GM08714 (cell line): ENCODE measurements around the gene CCDC192.

ENCODE experiments used
- H3K4me3 ChIP-seq: fragments of 200-500 bp; sonication (Bioruptor generic); 2 replicates; pipeline ENCODE4 v1.5.1; 2014; ENCODE audit warnings: mild to moderate bottlenecking, low read length, inconsistent platforms
- ZNF274 ChIP-seq: IDR thresholded peaks from 2 replicates; pipeline ENCODE4 v1.6.1; 2012; ENCODE audit warnings: mild to moderate bottlenecking, low read depth, low read length

The CCDC192 gene

DNA sequence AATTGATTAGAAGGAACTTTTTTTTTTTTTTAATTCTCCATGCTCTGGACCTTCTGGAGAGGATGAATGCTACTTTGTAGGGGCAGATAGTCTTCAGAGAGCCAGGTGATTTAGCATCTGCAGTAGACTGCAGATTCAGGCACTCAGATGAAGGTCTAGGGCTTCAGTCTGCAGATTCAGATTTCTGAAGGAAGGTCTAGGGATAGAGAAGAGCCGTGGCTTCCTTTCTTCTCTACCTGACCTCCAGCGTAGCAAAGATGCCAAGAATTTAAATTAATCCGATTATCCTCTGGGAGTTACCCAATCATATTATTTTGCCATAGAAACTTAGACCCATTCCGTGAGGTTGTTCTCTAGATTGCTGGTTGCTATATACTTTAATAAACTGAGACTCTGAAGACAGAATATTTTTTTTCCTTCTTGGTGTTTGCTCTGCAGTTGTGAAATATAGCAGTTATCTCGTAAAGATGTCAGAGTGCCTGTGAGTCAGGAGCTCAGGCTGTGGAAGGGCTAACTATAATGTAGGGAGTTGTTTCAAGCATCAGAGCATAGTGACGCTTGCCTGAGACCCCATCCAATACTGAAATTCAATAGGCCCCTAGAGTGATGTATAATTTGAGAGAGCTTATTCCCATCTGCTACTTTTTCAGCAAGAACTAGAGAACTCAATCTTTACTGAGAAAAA, 247.7 kb downstream of the CCDC192 start:
- H3K4me3 ChIP-seq = no peak overlapping the region
- TF ChIP-seq ZNF274 = no peak

DNA sequence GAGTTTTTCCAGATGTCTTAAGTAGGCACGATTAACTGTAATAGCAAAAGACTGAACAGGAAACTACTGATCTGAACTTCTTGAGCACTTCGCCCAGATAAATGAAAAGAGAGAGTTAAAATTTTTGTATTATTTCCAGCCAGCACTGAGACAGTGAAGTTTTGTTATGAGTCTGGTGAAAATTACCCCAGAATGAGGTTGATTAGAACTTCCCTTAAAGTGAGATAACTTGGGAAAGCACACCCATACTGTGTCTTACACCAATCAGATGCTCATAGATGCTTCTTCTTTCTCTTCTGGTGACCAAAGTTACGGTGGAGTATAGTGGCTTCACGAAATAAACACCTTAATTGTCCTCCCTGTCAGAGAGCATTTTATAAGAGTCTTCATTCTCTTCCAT, 248.6 kb downstream of the CCDC192 start:
- no peak for TF ChIP-seq ZNF274
- H3K4me3 ChIP-seq = no peak overlapping the region

DNA sequence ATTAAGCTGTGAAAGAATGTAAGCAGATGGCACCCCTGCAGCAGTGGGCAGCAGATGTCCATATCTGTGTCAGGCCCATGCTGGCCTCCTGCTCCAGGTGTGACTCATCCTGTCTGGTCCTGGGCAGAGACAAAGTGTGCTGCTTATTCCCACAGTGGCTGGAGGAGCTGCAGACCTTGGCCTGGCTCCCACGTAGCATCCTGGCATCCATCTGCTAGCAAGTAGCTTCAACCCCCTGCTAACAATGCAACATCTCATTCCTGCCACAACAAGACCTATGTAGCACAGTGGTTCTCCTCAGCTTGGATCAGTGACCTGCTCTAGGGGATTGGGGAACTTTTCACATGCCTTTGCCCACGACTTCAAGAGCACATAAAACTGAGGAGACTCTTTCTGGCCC, 254.0 kb downstream of the CCDC192 start:
- no peak overlapping the region for H3K4me3 ChIP-seq
- no peak for TF ChIP-seq ZNF274

DNA sequence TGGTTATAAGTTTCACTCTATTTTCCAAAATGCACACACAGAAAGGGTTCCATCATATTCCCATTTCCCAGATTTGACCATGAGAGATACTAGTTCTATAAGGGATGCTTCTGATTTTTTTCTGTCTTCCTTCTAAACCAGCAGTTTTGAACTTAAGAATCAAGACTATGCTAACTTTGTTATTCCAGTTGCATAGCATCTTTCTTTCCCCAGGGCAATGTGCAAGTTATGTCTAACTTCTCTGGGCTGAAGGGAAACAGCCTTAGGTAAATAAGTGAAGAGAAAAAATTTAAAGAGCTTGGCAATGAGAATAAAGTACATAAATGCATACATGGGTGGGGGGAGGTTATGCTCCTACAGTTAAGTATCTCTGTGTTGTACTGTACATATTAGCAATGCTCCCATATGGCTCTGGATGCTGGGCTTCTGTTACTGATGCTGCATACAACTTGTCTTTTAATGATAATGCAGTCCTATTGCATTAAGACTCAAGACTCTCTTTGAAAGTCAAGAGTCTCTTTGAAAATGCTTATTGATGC, 254.6 kb downstream of the CCDC192 start:
- no peak overlapping the region for H3K4me3 ChIP-seq
- no peak for TF ChIP-seq ZNF274

DNA sequence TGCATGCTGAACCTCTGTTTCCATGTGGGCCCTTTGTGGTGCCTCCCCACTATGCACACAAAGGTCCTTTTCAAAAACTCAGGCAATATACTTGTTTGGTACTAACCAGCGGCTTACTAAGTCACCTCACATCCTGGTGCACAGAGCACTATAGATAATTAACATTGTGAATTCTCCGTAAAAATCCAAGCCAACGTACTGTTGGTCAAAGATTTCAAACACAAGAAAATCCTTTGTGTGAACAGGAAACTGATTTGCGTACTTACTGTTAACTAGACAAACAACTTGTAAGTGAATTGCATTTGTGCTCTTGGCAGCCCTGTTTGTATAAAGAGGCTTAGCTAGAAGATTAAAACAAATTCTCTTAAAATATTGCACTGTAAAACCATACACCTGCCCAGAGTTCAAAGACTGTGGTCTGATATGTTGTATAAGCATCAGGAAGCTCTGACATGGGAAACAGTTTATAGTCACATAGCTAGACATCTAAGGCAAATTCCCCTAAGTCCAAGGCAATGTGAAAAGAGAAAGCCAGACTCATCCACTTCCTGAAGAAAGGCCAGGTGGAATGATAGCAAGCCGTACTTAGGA, 255.3 kb downstream of the CCDC192 start:
- TF ChIP-seq ZNF274 = no peak
- H3K4me3 ChIP-seq = no peak overlapping the region

DNA sequence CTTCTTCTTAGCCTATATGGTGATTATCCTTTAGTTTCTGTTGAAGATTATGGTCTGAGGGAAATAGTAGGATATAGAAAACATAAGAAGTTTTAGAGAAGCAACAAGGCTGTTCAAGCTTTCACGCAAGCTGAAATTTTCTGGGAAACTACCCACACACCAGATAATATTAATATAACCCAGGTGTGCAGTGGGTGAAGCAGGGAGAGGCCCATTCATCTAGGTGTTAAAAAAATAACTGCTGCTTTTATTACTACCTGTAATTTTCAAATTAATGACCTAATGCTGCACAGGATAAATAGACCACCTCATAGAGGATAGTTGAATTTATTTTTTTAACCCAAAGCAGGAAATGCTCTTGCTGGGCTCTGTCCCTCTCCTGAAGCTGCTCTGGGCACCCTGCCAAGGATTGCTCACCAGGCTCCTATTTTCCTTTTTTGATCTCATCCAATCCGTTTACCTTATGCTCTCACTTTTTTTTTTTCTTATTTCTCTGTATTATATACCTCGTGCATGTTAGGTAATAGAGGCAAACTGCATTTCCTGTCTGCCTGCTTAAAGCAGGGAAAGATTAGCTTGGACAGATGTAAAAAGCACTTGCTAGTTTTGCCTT, 256.1 kb downstream of the CCDC192 start:
- TF ChIP-seq ZNF274 = no peak

DNA sequence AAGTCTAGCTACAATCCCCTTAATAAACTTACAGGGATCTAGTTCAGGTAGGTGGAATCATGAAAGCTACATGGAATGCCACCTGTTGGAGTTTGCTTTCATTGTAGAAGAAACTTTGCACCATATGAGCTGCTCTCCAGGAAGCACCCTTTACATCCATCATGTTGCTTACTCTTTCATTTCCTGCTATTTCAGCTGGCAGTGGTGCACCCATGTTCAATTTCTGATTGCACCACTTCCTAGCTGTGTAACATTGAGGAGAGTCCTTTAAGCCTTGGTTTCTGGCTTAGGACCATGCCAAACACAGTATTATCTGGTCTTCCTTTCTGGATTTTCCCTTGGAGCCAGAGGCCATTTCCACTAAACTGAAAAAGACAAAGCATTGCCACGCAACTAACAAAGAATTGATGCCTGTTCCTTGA, 257.1 kb downstream of the CCDC192 start:
- TF ChIP-seq ZNF274 = no peak
- H3K4me3 ChIP-seq = no peak overlapping the region

More for the DNA sequence above, 256.1 kb downstream of the CCDC192 start:
- H3K4me3 ChIP-seq = no peak overlapping the region

DNA sequence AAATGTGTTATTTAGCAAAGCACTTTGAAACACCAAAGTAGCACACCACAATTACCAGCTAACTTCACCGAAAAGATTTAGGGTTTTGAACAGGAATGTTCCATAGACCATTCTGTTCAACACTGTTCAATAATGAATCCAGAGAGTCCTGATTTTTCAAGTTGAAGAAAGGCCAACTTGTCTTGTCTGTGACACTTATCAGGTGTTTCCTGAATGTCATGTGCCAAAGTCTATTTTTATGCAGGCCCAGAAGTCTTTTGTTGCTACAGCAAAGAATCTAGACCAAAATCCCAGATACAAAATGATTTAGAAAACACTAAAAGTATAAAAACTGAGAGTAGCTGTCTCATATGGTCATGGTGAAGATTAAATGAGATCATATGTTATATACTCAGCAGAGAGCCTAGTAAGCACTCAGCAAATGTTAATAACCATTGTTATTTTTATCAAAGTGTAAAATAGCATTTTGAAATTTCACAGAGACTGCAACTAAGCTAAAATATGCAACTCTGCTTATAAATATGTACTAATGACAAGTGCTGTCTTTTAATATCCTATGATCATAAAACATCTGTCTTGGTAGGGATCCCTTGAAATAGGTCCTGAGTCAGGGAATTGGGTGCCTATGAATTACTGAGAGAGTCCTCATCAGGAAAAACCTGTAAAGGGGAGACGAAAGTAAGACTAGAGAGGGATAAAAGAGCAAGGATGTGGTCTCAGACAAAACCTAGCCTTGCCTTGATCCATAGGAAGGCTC, 258.0 kb downstream of the CCDC192 start:
- H3K4me3 ChIP-seq = no peak overlapping the region
- TF ChIP-seq ZNF274 = no peak

DNA sequence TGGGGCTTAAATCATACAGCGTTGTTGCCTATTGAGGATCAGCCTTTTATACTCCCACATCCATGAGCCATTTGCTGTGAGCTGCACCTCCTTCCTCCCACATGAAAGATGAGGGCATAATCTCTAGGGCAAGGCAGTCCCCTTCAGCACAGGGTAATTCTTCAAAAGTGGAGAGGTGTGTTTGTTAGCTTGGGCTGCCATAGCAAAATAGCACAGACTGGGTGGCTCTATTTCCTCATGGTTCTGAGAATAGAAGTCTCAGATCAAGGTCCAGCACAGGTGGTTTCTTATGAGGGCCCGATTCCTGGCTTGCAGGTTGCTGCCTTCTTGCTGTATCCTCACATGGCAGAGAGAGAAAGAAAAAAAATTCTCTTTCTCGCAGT, 258.6 kb downstream of the CCDC192 start:
- H3K4me3 ChIP-seq = no peak overlapping the region
- no peak for TF ChIP-seq ZNF274

DNA sequence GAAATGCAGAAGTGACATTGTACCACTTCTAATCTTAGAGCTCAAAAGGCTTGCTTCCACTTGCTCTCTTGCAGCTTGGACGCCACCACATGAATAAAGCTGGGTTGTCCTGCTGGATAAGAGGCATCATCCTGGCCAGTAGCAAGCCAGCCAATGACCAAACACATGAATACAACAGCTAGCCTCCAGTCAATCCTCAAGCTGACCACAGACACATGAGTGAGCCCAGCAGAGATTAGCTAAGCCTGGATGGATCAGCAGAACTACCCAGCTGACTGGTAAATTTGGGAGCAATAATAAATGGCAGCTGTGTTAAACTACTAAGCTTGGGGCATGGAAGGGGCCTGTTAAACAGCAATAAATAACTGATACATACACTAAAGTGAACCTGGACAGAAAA, 259.3 kb downstream of the CCDC192 start:
- H3K4me3 ChIP-seq = no peak overlapping the region
- no peak for TF ChIP-seq ZNF274

DNA sequence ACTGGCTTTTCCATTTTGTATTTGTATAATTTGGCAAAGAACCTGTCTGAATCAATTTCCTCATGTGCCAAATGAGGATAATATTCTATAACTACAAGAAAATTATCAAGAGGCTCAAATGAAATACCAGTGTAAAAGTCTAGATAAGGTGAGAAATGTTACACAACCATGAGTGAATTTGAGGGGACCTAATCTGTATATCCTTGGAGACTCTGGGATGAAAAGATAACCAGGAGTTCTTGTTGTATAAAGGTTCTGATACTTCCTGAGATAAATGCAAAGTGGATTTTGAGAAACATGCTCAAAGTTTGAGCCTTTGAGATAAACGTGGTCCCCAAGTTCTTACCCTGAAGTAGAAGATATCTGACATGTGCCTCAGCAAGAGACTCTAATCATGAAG, 260.0 kb downstream of the CCDC192 start:
- H3K4me3 ChIP-seq = no peak overlapping the region
- TF ChIP-seq ZNF274 = no peak

DNA sequence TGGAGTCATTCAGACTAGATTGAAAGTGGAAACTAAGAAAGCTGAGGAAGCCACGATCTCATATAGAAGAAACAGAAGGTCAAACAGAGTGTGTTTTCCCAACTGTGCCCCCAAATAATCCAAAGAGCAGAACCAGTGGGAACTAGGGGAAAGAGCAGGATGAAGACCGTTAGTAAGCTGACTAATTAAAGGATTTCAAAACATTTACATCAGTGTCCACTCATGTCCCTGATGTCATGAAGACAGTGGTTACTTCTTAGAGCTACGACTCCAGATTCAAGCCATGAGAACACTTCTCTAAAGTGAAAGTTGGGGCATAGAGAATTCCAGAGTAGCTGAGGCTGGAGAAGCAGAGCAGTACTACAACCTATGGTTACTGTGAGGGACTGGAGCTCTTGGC, 260.7 kb downstream of the CCDC192 start:
- H3K4me3 ChIP-seq = no peak overlapping the region
- no peak for TF ChIP-seq ZNF274

DNA sequence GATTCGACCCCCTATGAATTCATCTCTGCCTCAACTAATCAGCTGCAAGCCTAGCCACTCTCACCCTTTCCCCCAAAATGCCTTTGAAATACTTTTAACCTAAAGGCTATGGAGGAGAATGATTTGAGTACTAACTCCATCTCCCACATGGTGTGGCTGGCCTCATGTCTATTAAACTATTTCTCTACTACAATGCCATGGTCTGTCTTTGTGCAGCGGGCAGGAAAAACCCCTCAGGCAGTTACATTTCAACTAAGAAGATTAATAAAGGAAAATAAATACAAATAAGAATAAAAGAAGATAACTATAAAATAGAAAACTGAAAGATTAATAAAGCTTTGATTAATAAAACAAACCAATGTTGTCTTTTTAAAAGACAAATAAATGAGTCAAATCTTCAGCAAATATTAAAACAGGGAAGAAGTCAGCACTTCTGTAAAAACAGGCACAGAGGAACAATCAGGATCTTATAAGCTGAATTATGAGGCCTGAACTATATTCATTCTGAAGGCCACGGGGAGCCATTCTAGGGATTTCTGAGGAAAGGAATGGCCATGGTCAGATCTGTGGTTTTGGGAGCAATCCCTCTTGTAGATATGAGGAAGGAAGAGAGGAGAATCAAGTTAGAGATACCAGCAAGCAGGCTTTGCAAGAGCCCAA, 264.3 kb downstream of the CCDC192 start:
- H3K4me3 ChIP-seq = no peak overlapping the region
- TF ChIP-seq ZNF274 = no peak
